ENCODE data around the gene RUNX2. TPM values are rescaled to one million over a fixed set of nuclear protein-coding genes. Genes with fewer than 3 reads are reported as not detected.

Gene RUNX2
- total RNA-seq, 1 experiment from 2014 or later: 9.3 TPM

- intact Hi-C loops (cut with micrococcal nuclease): no loop called here
- DNase-seq (ENCODE audit: unreplicated experiment): no peak
- Mint-ChIP-seq H3K36me3 (ENCODE audit: insufficient read depth, unreplicated experiment) (no peaks in the 10 kb centered on the region), H3K27ac (ENCODE audit: low read depth, unreplicated experiment) (no peak overlapping the region), H3K27me3 (ENCODE audit: insufficient read depth, unreplicated experiment) (no peaks in the 10 kb centered on the region), H3K4me1 (ENCODE audit: insufficient read depth, unreplicated experiment) (no peaks in the 10 kb centered on the region), H3K4me3 (ENCODE audit: unreplicated experiment) (no peak overlapping the region), H3K9me3 (ENCODE audit: unreplicated experiment) (no peaks in the 10 kb centered on the region)
- POLR2A ChIA-PET: no interaction called here
- CTCF ChIA-PET: no interaction called here
- BruUV-seq (replicated peaks): no TSS peak
- no peak for TF ChIP-seq CTCF (IDR thresholded peaks at IDR 0.05; ENCODE audit: unreplicated experiment)
These were observed 27.4 kb upstream of the RUNX2 start for GRCh38 chr6:45300736-45301135.

GRCh38 chr6:45301348-45302142 lies 26.6 kb upstream of the RUNX2 start:
- Mint-ChIP-seq H3K4me1 (ENCODE audit: insufficient read depth, unreplicated experiment) (no peaks in the 10 kb centered on the region), H3K9me3 (ENCODE audit: unreplicated experiment) (no peaks in the 10 kb centered on the region), H3K4me3 (ENCODE audit: unreplicated experiment) (no peak overlapping the region), H3K36me3 (ENCODE audit: insufficient read depth, unreplicated experiment) (no peaks in the 10 kb centered on the region), H3K27ac (ENCODE audit: low read depth, unreplicated experiment) (no peak overlapping the region), H3K27me3 (ENCODE audit: insufficient read depth, unreplicated experiment) (no peaks in the 10 kb centered on the region)
- CTCF ChIA-PET: interaction anchor here (0.7 kb wide), 2 partner anchors 232 to 662 kb away, joined by 3 read pairs; no protein-coding TSS in a partner anchor
- DNase-seq (ENCODE audit: unreplicated experiment): no peak
- intact Hi-C loops (cut with micrococcal nuclease): no loop called here
- POLR2A ChIA-PET: interaction anchor here (0.6 kb wide), 1 partner anchor 14 kb away, joined by 4 read pairs; no protein-coding TSS in a partner anchor
- TF ChIP-seq CTCF (IDR thresholded peaks at IDR 0.05; ENCODE audit: unreplicated experiment): no peak
- no TSS peak for BruUV-seq (replicated peaks)

GRCh38 chr6:45302832-45303231 lies 25.3 kb upstream of the RUNX2 start:
- CTCF ChIA-PET: no interaction called here
- Mint-ChIP-seq H3K9me3 (ENCODE audit: unreplicated experiment) (no peaks in the 10 kb centered on the region), H3K4me1 (ENCODE audit: insufficient read depth, unreplicated experiment) (no peaks in the 10 kb centered on the region), H3K27me3 (ENCODE audit: insufficient read depth, unreplicated experiment) (no peaks in the 10 kb centered on the region), H3K36me3 (ENCODE audit: insufficient read depth, unreplicated experiment) (no peaks in the 10 kb centered on the region), H3K27ac (ENCODE audit: low read depth, unreplicated experiment) (no peak overlapping the region), H3K4me3 (ENCODE audit: unreplicated experiment) (no peak overlapping the region)
- DNase-seq (ENCODE audit: unreplicated experiment): no peak
- POLR2A ChIA-PET: no interaction called here
- TF ChIP-seq CTCF (IDR thresholded peaks at IDR 0.05; ENCODE audit: unreplicated experiment): no peak
- intact Hi-C loops (cut with micrococcal nuclease): no loop called here
- BruUV-seq (replicated peaks): no TSS peak

GRCh38 chr6:45305546-45305945 lies 22.6 kb upstream of the RUNX2 start:
- ChIA-PET CTCF (interaction anchor here (0.7 kb wide), 1 partner anchor 10 kb away, joined by 3 read pairs; no protein-coding TSS in a partner anchor), POLR2A (no interaction called here)
- no peak for DNase-seq (ENCODE audit: unreplicated experiment)
- H3K36me3 Mint-ChIP-seq (ENCODE audit: insufficient read depth, unreplicated experiment): no peaks in the 10 kb centered on the region
- intact Hi-C loops (cut with micrococcal nuclease): no loop called here
- H3K27me3 Mint-ChIP-seq (ENCODE audit: insufficient read depth, unreplicated experiment): no peaks in the 10 kb centered on the region
- no TSS peak for BruUV-seq (replicated peaks)
- no peaks in the 10 kb centered on the region for H3K4me1 Mint-ChIP-seq (ENCODE audit: insufficient read depth, unreplicated experiment)
- no peak overlapping the region for H3K4me3 Mint-ChIP-seq (ENCODE audit: unreplicated experiment)
- no peak for TF ChIP-seq CTCF (IDR thresholded peaks at IDR 0.05; ENCODE audit: unreplicated experiment)
- no peaks in the 10 kb centered on the region for H3K9me3 Mint-ChIP-seq (ENCODE audit: unreplicated experiment)
- no peak overlapping the region for H3K27ac Mint-ChIP-seq (ENCODE audit: low read depth, unreplicated experiment)
